Ectodermal cell (in vitro differentiated cells): Measurements from ENCODE around the gene PSEN2.
A peak's percentile ranks its signal among the peaks of the same experiment; 100 is the strongest.

Experiments
- H3K27ac ChIP-seq: 2 replicates; pipeline ENCODE4 v1.7.0; 2013; ENCODE audit warnings: mild to moderate bottlenecking, low read depth, low read length; ENCODE audit not compliant: insufficient read depth, poor library complexity, severe bottlenecking
- H3K27me3 ChIP-seq: 2 replicates; pipeline ENCODE4 v1.7.0; 2013; ENCODE audit warnings: mild to moderate bottlenecking, low read length; ENCODE audit not compliant: insufficient read depth, control insufficient read depth, poor library complexity, severe bottlenecking
- H3K36me3 ChIP-seq: one replicate; pipeline ENCODE4 v1.7.0; 2013; ENCODE audit warnings: low read length; ENCODE audit not compliant: control insufficient read depth, insufficient read depth
- H3K4me1 ChIP-seq: one replicate; pipeline ENCODE4 v1.7.0; 2013; ENCODE audit warnings: low read length; ENCODE audit not compliant: control insufficient read depth, insufficient read depth
- H3K4me3 ChIP-seq: 2 replicates; pipeline ENCODE4 v1.7.0; 2013; ENCODE audit warnings: low read depth, low read length, control low read depth; ENCODE audit not compliant: insufficient read depth
- H3K9me3 ChIP-seq: 2 replicates; pipeline ENCODE4 v1.7.0; 2013; ENCODE audit warnings: mild to moderate bottlenecking, low read length, moderate library complexity; ENCODE audit not compliant: control insufficient read depth
- WGBS, 2 experiments: methylation state at CpG; one replicate each; pipeline ENCODE4 v1.1.7; 2013; ENCODE audit warnings: missing lambda C conversion rate in 2 of 2; 5-methylcytosine and 5-hydroxymethylcytosine counted together

The PSEN2 gene

DNA sequence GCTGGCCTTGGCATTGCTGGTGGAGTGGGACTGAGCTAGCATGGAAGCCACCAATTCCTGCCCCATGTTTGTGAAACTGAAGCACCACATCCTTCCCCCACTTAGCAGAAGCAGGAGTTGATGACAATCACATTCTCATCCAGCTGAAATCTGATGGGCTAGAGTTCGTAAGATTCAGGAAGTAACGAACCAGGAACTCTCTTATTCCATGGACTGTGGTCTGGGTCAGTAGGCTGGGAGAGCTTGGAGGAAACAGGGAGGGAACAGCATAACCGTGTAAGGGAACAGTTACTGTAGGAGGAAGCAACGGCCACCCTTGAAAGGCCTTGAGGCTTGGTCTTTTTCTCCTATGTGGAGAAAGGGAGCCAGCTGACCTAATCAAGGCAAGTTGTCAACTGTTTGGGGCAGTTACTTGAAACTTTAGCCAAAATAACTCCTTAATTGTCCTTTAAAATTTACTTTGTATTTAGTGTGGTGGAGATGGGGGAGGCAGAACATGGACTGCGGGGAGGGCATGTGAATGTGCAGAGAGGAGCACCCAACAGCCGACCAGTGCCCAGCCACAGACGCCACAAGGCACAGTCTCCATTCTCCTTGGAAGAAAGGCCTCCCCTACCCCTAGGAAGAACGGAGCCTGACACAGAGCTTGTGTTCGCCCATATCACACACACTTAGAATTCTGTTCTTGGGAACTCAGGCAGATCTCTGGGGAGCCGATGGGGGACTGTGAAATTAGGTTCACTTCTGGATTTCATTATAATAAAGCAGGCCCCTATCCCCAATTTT, 67.7 kb downstream of the PSEN2 start:
- Histone ChIP-seq H3K9me3 (no peaks in the 10 kb centered on the region), H3K36me3 (no peaks in the 10 kb centered on the region), H3K4me3 (no peak overlapping the region), H3K27me3 (no peaks in the 10 kb centered on the region), H3K4me1 (peaks cover 3% of the 10 kb centered on the region), H3K27ac (no peak overlapping the region)
- 94 to 95% methylated on average over 10 of the region's 10 CpGs for WGBS, 2 experiments

- Histone ChIP-seq H3K4me3 (peak overlapping the region; percentile 56), H3K9me3 (no peaks in the 10 kb centered on the region), H3K27me3 (no peaks in the 10 kb centered on the region), H3K27ac (peak overlapping the region; percentile 95), H3K4me1 (peaks cover 3% of the 10 kb centered on the region), H3K36me3 (no peaks in the 10 kb centered on the region)
- 28 to 32% methylated on average over 10 to 12 of the region's 12 CpGs for WGBS, 2 experiments
Observed at GRCh38 chr1:226938903-226939437, 68.6 kb downstream of the PSEN2 start.

DNA sequence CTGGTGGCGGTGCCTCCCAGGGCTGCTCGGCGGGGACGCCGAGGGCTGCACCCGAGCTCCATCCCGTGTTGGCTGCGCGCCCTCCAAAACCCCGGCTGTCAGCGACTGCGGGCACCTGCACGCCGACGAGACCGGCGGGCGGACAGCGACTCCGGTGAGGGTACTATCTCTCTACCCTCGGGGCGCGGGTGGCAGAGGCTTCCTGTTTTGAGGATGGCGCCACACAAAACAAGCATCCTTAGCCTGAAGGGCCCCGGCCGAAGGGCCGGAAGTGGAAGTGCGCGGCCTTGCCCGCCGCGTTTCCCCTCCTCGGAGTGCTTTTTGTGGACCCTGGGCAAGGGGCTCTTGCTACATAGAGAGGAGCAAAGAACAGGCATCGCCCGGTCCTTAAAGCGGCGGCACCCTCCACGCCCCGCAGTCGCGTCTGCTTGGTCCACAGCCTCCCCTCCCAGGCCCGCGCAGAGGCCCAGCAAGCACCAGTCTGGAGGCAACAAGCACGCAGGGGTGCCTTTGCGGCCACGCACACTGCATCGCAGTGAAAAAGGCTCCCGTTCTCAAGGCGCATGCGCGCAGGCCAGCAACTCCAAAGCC, 69.1 kb downstream of the PSEN2 start:
- H3K4me3 ChIP-seq, result peak overlapping the region; percentile 56
- 0 to 1% methylated on average over 51 of the region's 51 CpGs for WGBS, 2 experiments
- peak overlapping the region; percentile 95 for H3K27ac ChIP-seq

GRCh38 chr1:226940029-226940805, 69.8 kb downstream of the PSEN2 start, which contains the start of gene COQ8A:
TSS of gene COQ8A (plus strand) at chr1:226940294. CDS start at chr1:226961386, 21,092 bp downstream.
- 1% methylated on average over 73 of the region's 73 CpGs for WGBS, 2 experiments
- Histone ChIP-seq H3K4me3 (peak within 1 kb of the TSS; percentile 69), H3K9me3 (no peaks in the 10 kb centered on the region), H3K4me1 (peaks cover 8% of the 10 kb centered on the region), H3K27me3 (no peaks in the 10 kb centered on the region), H3K36me3 (no peaks in the 10 kb centered on the region), H3K27ac (peak within 1 kb of the TSS; percentile 95)

More for the DNA sequence above, 69.1 kb downstream of the PSEN2 start:
- no peaks in the 10 kb centered on the region for H3K9me3 ChIP-seq
- no peaks in the 10 kb centered on the region for H3K27me3 ChIP-seq
- peaks cover 3% of the 10 kb centered on the region for H3K4me1 ChIP-seq
- no peaks in the 10 kb centered on the region for H3K36me3 ChIP-seq

DNA sequence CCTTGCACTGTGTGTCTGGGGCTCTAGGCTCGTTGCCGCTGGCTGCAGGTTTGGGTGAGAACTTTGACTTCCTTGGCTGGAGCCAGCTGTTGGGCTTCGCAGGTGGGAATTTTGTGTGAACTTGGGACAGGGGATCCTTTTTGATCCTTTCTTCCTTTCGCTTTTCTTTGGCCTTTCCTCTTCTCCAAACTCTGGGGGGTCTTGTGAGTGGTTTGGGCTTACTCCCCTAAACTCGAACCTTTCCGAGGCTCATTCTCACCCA, 70.3 kb downstream of the PSEN2 start:
- Histone ChIP-seq H3K36me3 (no peaks in the 10 kb centered on the region), H3K27me3 (no peaks in the 10 kb centered on the region), H3K9me3 (no peaks in the 10 kb centered on the region), H3K4me1 (peaks cover 12% of the 10 kb centered on the region), H3K27ac (no peak overlapping the region), H3K4me3 (peak overlapping the region; percentile 69)
- WGBS, 2 experiments, result 61 to 62% methylated on average over 6 of the region's 6 CpGs

- H3K4me3 ChIP-seq, result no peak overlapping the region
- peaks cover 12% of the 10 kb centered on the region for H3K4me1 ChIP-seq
- no peaks in the 10 kb centered on the region for H3K9me3 ChIP-seq
- H3K27me3 ChIP-seq, result no peaks in the 10 kb centered on the region
- no peak overlapping the region for H3K27ac ChIP-seq
- 88 to 91% methylated on average over 3 of the region's 3 CpGs for WGBS, 2 experiments
- no peaks in the 10 kb centered on the region for H3K36me3 ChIP-seq
Observed at GRCh38 chr1:226942392-226942791, 72.0 kb downstream of the PSEN2 start.

DNA sequence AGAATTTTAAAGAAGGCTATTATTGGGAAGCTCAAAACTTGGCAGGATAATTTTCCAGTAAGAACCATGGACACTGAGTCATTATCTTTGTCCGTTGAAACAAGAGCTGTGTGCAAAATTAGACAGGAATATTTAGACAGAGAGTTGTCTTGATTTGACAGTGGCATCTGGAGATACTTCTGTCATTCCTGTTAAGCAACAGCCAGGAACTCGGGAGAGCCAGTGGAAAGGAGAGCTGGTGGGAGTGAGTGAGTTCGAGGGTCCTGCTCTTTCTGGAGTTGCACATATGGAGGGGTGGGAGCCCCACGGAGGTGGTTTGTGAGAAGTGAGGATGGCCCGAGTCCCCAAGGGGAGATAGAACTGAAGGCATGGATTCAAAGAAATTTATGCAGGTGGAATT, 72.7 kb downstream of the PSEN2 start:
- peaks cover 12% of the 10 kb centered on the region for H3K4me1 ChIP-seq
- H3K4me3 ChIP-seq, result no peak overlapping the region
- no peaks in the 10 kb centered on the region for H3K36me3 ChIP-seq
- 90 to 93% methylated on average over 5 of the region's 5 CpGs for WGBS, 2 experiments
- no peaks in the 10 kb centered on the region for H3K27me3 ChIP-seq
- no peak overlapping the region for H3K27ac ChIP-seq
- H3K9me3 ChIP-seq, result no peaks in the 10 kb centered on the region

DNA sequence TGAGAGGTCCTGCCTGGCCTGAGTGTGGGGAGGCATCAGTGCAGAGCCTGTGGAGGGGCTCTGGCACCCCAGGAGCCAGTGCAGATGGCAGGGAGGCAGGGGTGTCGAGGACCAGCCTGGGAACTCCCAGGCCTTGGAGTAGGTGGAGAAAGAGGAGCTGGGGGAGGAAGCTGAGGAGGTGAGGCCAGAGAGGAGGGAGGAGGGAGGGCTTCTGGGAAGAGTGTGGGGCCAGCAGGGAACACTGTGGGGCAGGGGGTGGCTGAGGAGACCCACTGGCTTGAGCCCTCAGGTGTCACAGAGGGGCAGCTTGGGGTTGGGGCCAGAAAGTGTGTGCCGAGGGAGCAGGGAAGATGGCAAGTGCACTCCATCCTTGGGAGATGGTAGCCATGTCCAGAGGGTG, 73.5 kb downstream of the PSEN2 start:
- Histone ChIP-seq H3K9me3 (no peaks in the 10 kb centered on the region), H3K4me1 (peaks cover 10% of the 10 kb centered on the region), H3K4me3 (no peak overlapping the region), H3K27ac (no peak overlapping the region), H3K36me3 (no peaks in the 10 kb centered on the region), H3K27me3 (no peaks in the 10 kb centered on the region)
- 86 to 89% methylated on average over 2 of the region's 2 CpGs for WGBS, 2 experiments

- no peaks in the 10 kb centered on the region for H3K9me3 ChIP-seq
- H3K27me3 ChIP-seq, result no peaks in the 10 kb centered on the region
- no peaks in the 10 kb centered on the region for H3K36me3 ChIP-seq
- WGBS, 2 experiments, result 65 to 67% methylated on average over 19 of the region's 19 CpGs
- peaks cover 10% of the 10 kb centered on the region for H3K4me1 ChIP-seq
- H3K4me3 ChIP-seq, result no peak overlapping the region
- no peak overlapping the region for H3K27ac ChIP-seq
Observed at GRCh38 chr1:226945106-226945857, 74.9 kb downstream of the PSEN2 start.
